ENCODE data around the gene PCNX4. TPM values are rescaled to one million over a fixed set of nuclear protein-coding genes. Genes with fewer than 3 reads are reported as not detected.

PCNX4 gene
- total RNA-seq, 1 experiment from 2014 or later, result 60.0 TPM

- no peak overlapping the region for H3K4me3 ChIP-seq (ENCODE audit: low read depth in 2 of 2, low read length in 2 of 2)
- BruUV-seq (replicated peaks), result no TSS peak
- H3K27ac ChIP-seq (ENCODE audit: low read length), result no peak overlapping the region
- ChIA-PET POLR2A (no interaction called here), CTCF (no interaction called here)
- no peaks in the 10 kb centered on the region; the same call in 1 of the 2 replicates for H3K36me3 ChIP-seq (ENCODE audit: control insufficient read depth, insufficient read depth, low read length)
- ATAC-seq (no peak), DNase-seq (ENCODE audit: low read depth, low spot score) (no peak)
- TF ChIP-seq TCF7L2 (IDR thresholded peaks at IDR 0.05; ENCODE audit: low read depth, low read length) (no peak), CTCF (IDR thresholded peaks at IDR 0.05) (no peak), SIN3A (IDR thresholded peaks at IDR 0.05; ENCODE audit: borderline replicate concordance, insufficient read depth, low read depth, low read length) (no peak), REST (IDR thresholded peaks at IDR 0.05; ENCODE audit: insufficient read depth in 1 of 2, low read depth in 2 of 2, low read length in 1 of 2) (no peak), POLR2AphosphoS5 (IDR thresholded peaks at IDR 0.05; ENCODE audit: low read depth, low read length) (no peak)
- no peaks in the 10 kb centered on the region for H3K27me3 ChIP-seq (ENCODE audit: control insufficient read depth, insufficient read depth, low read length)
- intact Hi-C loops (cut with micrococcal nuclease; ENCODE audit: unreplicated experiment), result no loop called here
- no peaks in the 10 kb centered on the region for H3K9me3 ChIP-seq (ENCODE audit: control insufficient read depth, insufficient read depth, low read depth, low read length)
- H3K4me1 ChIP-seq (ENCODE audit: control insufficient read depth, insufficient read depth, low read length), result no peaks in the 10 kb centered on the region
- in situ Hi-C loops (cut with HindIII; ENCODE audit: low pct_unique_long_range_greater_than_20kb, low sequenced_read_pairs), result no loop called here
Observed at GRCh38 chr14:60134702-60135101, 43.0 kb downstream of the PCNX4 start.

GRCh38 chr14:60151715-60152114 lies 60.0 kb downstream of the PCNX4 start:
- CTCF ChIA-PET, result interaction anchor here (0.6 kb wide), 1 partner anchor 83 kb away, joined by 3 read pairs; no protein-coding TSS in a partner anchor
- DNase-seq (ENCODE audit: low read depth, low spot score) (peak; percentile 75), ATAC-seq (0 out of 2 replicates have a peak, but pooled peaks have one; percentile 48)
- Histone ChIP-seq H3K4me1 (ENCODE audit: control insufficient read depth, insufficient read depth, low read length) (no peaks in the 10 kb centered on the region), H3K4me3 (ENCODE audit: low read depth in 2 of 2, low read length in 2 of 2) (no peak overlapping the region), H3K27ac (ENCODE audit: low read length) (no peak overlapping the region), H3K27me3 (ENCODE audit: control insufficient read depth, insufficient read depth, low read length) (no peaks in the 10 kb centered on the region), H3K9me3 (ENCODE audit: control insufficient read depth, insufficient read depth, low read depth, low read length) (no peaks in the 10 kb centered on the region), H3K36me3 (ENCODE audit: control insufficient read depth, insufficient read depth, low read length) (no peaks in the 10 kb centered on the region; the same call in 1 of the 2 replicates)
- POLR2A ChIA-PET, result no interaction called here
- TF ChIP-seq REST (IDR thresholded peaks at IDR 0.05; ENCODE audit: insufficient read depth in 1 of 2, low read depth in 2 of 2, low read length in 1 of 2), result no peak
- no peak for TF ChIP-seq CTCF (IDR thresholded peaks at IDR 0.05)
- in situ Hi-C loops (cut with HindIII; ENCODE audit: low pct_unique_long_range_greater_than_20kb, low sequenced_read_pairs) (no loop called here), intact Hi-C loops (cut with micrococcal nuclease; ENCODE audit: unreplicated experiment) (no loop called here)
- BruUV-seq (replicated peaks), result no TSS peak

Measured in Panc1 (cell line).